CD4-positive, alpha-beta T cell treated with Interleukin-2 at 100 ng/mL for 4 hours (primary cell): Measurements from ENCODE around the gene SHISAL2A.

ENCODE experiments used
- DNase-seq: peaks from one replicate; pipeline ENCODE4 v3.0.0-alpha.2; 2020; ENCODE audit warnings: low spot score

The SHISAL2A gene

DNA sequence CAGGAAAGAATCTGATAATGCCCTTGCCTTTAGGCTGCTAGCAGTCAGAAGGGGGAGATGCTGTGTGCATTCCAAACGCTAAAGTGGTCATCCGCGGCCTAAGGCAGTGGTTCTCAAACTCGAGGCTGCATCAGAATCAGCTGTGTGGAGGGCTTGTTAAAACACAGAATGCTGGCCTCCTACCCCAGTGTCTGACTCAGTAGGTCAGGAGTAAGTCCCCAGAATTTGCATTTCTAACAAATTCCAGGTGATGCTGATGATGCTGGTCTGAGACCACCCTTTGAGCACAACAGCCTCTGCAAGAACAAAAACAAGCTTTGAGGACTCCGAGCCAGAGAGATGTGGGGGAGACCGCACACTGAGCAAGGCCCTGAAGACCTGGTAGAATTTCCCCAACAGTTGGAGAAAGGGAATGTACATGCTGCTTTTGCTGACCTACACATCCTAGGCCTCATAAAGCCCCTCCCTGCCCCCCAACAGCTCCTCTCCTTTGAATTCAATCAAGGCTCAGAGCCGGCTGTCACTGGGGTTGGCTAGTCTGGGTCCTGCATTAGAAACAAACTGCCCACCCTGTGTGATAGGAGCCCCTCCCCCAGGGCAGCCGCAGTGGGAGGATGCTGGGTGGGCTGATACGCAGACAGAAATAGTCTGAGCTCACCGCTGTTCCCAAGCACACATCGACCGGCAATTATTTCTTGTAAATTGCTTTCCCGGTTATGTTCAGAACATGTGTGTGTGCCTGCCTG, 27.1 kb downstream of the SHISAL2A start:
- no peak for DNase-seq

DNA sequence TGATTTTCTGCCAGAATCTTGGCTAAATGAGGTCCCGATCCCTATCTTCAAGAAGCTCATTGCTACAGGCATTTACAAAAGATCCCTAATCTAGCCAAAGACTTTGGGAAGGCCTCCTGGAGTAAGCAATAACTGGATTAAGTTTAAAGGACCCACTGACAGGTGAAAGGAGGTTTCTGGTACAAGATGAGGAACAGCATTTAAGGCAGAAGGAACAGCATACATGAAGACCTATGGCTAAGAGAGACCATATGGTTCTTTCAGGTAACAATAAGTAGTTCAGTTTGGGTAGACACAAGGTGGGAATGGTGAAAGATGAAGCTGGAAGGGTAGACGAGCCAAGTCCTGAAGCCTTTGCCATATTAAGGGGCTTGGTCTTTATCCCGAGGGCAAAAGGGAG, 27.8 kb downstream of the SHISAL2A start:
- DNase-seq: no peak

DNA sequence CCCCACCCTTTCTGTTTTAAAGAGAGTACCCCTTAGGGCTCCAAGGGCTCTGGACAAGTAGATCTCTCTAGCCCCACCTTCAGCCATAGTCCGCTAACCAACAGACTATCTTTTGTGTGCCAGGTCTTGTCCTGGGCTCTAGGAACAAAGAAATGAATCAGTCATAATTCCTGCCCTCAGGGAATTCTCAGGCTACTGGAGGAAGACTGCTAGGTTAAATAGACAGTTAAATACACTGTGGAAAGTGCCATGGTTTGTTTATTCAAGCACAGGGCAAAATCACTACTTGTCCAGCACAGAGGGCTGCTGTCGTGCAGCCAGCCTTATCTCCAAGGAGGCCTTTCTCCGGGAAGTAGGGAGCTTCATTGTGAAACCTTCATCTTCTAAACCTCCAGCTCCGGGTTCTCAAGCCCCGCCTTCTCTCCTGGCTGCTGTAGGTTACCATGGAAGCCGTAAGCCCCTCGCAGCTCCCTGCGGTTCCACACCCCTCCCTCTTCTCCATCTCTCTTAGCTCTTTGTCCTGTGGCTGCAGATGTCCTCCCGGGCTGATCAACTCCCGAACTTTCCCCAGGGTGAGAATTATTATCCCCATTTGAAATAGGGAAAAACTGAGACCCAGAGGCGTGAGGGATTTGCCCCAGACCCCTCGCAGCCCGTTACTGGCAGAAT, 29.8 kb downstream of the SHISAL2A start:
- DNase-seq: no peak

DNA sequence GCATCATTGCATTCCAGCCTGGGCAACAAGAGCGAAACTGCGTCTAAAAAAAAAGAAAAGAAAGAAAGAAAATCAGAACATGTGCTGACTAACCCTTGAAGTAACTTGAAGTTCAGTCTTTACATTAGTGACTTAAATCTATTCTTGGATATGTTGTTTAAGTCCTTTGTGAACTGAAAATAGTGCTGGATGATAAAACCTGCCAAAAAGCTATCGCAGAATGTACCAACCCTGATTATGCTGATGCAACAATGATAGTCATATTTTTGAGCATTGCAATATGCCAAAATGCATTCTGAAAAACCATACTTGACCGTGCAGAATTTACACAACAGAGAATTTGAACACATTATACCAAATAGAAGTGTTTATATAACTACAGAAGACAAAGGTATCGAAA, 30.7 kb downstream of the SHISAL2A start:
- DNase-seq: no peak

DNA sequence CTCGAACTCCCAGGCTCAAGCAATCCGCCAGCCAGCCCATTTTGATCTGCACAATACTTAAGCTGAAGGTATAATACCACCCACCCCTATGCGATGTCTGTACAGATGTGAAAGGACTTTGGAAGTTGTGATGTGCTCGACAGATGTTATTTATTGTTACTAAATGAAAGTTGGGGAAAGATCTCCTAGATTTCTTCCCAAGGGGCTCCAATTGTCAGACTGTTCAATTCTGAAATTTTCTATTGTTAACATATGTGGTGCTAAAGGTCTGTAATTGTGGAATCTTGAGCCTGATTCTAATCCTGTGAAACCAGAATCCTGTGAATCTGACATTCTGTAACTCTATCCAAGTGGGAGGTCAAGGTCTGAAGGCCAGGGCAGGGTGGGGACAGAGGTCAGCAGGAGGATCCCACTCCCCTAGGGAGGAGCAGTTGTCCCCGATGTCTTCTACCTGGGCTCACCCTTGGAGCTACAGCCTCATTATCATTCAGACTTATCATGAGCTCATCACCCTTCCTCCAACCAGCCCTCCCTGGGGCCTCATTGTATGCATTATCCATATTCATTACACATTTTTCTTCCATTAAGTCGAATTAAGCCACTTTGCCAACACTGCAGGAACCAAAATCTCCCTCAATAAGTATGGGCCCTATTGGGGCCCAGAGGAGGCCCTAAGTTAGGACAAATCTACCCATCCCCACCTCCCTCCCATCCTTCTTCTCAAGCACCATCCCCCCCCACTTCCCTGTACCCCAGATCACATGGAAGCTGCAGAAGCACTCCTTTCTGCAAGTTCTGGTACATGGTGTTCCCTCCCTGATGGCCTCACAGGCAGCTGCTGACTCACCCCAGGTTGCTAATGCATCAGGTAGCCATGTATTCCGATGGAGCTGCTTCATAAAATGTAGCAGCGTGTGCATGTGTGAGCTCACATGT, 32.3 kb downstream of the SHISAL2A start:
- DNase-seq: no peak

DNA sequence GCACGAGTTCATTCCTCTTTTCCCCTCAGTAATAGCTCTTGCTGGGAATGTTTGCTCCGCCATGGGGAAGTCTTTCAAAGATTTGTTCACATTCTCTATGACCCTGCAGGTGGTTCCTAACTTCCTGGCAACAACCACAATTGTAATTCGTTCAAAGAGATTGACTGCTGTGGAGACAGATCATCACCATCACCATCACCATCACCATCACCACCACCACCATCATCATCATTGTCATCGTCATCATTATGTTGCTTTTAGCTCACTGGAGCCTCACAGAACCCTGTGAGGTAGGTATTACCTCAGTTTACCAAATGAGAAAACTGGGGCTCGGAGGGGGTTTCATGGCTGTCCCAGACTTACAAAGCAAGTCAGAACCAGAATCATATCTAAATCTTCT, 34.3 kb downstream of the SHISAL2A start:
- DNase-seq: no peak

DNA sequence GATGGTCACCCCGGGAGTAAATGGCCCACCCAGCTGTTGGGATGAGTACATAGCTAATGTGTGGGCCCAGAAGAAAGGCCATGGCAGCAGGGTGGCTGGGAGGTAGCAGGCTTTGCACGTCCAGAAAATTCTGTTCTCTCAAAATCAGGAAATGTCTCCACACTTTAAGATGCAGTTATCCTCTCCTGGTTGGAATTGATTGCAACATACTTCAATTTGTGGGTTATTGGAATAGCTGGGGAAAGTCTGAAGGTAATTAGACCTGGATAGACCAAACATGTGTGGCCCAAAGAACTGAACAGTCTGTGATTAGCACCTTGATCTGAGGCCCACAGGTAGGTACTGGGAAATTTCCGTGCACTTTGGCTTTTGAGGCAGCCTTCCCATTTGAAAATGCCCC, 35.0 kb downstream of the SHISAL2A start:
- no peak for DNase-seq

DNA sequence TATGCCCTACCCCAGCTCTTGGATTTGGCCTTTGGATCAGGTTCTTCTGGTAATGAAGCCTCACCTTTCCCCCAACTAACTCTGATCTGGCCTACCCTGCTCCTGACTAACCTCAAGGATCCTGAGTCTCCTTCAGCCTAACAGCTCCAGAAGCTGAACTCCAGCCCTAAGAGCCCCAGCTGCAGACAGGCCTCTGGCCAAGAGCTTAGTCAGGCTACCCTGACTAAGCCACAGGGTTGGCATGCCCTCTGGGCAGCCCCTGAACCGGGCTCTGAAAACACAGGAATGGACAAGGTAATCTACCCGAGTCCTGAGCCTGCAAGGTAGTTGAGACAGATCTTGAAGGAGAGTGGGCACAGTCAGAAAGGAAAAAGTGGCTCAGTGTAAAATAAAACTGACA, 35.7 kb downstream of the SHISAL2A start:
- no peak for DNase-seq

DNA sequence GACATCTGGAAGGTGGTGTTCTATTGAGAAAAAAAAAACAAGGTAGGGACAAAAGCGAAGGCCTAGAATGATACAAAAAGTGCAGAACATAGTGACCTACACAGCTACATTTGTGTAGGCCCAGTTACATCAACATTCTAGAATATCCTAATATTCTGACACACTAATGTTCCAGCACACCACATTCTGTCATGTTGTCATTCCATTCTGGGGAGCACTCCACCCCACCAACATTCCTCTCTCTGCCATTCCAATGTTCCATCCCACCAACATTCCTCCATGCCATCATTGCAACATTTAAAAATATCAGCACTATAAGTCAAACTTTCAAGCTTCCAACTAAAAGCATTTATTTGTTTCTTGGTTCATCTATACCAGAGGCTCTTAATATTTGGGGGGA, 36.7 kb downstream of the SHISAL2A start:
- no peak for DNase-seq

DNA sequence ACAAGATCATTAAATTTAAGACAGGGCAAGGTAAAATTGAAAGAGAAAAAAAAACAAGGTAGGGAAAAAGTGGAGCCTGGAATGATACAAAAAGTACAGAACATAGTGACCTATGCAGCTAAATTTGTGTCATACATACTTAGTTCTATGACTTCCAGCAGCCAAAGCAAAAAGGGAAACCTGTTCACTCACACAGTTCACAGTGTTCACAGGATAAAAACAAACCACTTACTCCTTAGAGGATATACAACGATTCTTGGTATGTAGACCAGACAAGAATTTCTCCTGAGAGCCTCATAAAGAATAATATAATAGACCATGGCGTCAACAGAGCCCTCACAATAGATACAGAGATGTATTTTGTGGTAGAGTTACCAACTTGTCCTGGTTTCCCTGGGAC, 37.6 kb downstream of the SHISAL2A start:
- DNase-seq: no peak

DNA sequence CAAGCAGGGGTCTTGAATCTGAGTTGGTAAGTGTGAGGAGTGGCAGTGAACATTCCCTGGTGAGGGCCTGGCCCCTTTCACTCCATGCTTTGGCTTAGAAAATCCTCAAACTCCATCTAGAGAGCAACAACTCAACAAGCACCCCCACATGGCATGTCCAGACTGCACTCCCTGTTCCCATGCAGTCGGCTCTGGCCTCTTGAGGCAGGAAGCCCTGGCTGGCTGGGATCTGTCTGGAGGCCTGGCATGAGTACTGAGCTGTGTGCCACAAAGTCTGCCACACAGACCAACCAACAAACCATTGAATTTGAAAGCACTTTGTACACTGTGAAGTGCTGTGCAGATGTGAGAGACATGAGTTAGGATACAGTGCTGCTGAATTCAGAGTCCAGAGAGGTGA, 40.0 kb downstream of the SHISAL2A start:
- no peak for DNase-seq

DNA sequence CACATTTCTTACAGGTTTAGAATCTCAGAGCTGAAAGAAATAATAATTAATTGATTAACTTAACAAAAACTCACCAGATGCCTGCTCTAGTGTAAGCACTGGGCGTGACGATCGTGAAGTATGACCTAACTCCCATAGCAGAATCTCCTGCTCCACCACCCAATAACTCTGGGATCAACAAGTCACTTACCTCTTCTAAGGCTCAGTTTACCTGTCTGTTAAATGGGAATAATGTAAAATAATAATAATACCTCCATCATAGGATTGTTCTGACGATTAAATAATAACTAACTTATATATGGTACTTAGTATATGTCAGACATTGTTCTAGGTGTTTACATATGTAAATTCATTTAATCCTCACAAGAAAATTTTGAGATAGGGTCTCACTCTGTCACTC, 40.5 kb downstream of the SHISAL2A start:
- no peak for DNase-seq

DNA sequence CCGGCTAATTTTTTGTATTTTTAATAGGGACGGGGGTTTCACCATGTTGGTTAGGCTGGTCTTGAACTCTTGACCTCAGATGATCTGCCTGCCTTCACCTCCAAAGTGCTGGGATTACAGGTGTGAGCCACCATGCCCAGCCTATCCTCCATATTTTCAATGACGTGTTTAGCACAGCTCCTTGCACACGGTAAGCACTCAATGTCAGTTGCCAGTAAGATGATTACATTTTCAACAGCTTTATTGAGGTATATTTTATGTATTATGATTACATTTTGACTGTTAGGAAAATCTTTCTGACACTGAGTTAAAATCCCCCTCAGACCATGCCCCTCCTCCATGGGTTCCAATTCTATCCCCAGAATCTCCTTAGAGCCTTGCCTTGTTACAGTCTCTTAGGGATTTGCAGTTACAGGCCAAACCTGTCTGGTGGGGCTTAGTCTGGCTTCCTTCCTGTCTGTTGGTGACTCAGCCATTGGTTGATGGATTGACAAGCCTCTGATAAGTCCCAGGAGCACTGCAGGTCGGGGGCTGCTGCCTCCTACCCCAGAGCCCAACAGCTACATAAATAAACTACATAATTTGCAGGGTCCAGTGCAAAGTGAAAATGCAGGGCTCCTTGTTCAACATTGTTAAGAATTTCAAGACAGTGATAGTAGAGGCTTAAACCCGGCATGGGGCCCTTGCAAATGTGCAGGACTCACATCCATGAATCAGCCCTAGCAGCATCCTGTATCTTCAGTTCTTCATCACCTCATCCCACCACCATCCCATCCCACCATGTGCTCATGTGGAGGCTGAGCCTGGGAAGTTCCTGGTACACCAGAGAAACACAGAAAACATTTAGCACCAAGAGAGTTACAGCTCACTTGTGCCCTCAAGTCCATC, 41.8 kb downstream of the SHISAL2A start:
- peak; percentile 19 for DNase-seq

DNA sequence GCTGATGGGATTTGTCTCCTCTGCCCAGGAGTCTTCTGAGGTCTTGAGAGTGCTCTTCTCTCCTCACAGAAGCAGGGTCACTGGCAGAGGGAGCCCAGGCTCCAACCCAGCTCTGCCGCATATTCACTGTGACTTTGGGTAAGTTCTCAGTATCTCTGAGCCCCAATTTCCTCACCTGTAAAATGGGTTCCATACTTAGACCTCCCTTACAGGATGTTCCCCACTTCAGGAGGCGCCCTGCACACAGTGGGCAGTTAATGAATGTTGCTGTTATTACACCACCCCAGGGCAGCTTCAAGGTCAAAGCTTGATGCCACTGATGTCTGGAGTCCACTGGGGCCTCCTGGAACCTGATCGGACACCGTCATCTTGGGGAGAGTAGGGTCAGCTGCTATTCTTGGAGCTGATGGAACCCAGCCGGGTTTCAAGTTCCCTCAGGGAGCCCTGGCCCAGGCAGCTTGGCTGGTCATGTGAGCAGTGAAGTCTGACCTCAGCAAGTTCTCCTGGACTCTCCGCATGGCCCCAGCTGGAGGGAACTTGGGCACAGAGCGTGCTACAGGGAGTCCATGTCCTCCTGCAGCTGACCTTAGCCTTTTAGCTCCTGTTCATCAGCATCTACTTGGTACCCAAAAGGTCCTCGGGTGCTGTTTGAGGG, 43.4 kb downstream of the SHISAL2A start:
- DNase-seq: no peak

DNA sequence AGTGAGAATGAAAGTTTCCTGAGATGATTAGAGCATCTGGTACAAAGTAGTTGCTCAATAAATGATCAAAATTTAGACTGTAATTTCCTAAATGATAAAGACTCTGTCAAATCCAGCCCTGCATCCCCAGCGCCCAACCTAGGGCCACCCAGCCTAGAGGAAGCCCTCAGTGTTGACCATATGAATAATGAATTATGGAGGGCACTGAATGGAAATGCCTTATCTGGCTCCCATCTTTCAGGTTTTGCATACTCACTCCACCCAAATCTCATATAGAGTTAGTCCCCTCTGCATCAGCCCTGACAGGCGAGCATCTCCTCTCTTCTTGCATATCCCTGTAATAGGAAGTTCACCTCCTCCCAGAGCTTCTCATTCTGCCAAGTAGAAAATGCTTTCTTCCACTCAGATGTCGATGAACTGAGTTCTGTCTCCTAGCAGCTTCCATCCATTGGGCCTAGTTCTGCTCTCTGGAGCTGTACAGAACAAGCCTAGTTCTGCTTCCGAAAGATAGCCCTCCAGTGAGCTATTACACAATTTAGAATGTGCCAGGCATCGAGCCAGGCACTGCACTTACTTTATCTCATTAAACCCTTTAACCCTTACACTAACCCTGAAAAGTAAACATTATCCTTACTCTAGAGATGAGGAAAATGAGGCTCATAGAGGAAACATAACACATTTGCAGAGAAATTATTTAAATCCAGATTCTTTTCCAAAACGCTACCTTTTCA, 44.3 kb downstream of the SHISAL2A start:
- DNase-seq: no peak

DNA sequence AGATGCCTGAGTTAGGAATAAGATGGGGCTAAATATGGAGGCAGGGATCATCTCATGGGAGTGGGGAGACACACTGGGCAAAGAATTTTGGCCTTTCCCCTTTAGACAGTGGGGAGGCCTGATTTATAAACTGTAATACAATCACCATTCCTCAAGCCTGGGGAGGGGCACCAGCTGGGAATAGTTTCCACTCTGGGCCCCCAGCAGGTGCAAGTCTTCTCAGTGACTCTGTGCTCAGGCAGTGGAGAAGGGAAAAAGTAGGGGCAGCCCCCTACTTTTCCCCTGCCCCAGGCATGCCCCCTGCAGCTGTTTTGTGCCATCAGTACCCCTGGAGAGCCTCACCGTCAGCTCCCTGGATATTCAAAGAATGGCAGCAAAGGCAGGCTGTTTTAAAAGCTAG, 46.1 kb downstream of the SHISAL2A start:
- no peak for DNase-seq

DNA sequence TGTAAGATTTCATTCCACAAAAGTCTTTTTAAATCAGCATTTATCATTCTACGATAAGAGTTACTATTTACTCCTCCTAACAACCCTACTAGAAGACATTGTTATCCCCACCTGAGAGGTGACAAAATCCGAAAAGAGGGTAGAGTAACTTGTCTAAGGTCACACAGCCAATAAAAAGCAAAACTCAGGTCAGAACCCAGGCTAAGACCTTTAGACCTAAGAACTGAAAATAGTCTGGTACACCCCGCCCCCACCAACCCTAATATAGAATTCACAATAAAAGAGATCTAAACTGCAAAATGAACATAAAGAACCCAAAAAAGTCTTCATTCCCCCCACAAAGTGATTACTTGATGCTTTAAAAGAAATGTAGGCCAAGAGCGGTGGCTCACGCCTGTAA, 46.5 kb downstream of the SHISAL2A start:
- DNase-seq: no peak

DNA sequence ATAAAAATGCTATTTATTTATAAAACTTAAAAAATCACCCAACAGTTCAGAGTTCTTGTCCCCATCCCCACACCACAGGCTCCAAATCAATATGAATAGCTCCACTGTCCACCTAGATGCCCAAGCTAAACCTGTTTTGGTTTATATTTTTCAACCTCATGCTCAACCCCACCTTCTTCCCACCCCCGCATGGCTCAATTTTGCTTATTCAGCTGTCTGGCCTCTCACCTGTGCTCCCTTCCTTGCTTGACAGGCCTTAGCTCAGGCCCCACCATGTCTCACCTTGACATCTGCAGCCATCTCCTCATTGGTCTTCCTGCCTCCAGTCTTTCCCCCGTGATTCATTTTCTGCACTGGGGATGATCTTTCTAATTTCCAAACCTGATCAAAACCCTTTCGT, 47.4 kb downstream of the SHISAL2A start:
- DNase-seq: no peak

DNA sequence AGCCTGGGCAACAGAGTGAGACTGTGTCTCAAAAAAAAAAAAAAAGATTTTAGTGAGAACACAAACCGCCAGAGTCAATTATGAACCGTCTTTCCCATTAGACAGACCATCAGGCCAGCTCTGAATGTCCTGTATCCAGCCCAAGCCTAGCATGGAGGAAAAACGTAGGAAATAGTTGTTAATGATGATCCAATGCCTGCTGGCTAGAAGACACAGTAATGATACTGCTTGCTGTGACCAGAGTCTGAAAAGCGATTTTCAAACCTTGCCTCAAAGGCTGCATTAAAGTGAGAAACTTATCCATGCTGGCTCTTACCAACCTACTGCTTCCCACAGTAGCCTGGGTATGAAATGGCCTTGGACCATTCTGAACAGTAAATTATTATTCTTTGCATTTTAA, 48.2 kb downstream of the SHISAL2A start:
- no peak for DNase-seq

DNA sequence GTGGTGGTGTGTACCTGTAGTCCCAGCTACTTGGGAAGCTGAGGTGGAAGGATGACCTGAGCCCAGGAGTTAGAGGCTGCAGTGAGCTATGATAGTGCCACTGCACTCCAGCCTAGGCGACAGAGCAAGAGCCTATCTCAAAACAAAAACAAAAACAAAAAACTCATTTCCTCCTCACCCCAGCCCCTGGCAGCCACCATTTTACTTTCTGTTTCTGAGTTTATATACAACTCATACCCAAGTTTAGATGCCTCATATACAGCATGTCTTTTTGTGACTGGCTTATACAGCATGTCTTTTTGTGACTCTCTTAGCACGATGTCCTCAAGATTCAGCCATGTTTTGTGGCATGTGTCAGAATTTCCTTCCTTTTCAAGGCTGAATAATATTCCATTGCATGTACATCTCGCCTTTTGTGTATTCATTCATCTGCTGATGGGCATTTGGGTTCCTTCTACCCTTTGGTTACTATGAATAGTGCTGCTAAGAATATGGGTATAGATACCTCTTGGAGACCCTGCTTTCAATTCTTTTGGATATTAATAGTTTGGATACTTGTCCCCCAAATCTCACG, 50.5 kb downstream of the SHISAL2A start:
- DNase-seq: no peak
